OCI-LY7 (cell line): Measurements from ENCODE around the gene ADSS2. TPM values are rescaled to one million over a fixed set of nuclear protein-coding genes. Genes with fewer than 3 reads are reported as not detected.

Experiments used
- BruUV-seq: library from RNA; stranded (reverse); fragments of 400-500 nt; replicated peaks from 2 replicates; lab custom pipeline; 2021; lab: Mats Ljungman, UMichigan
- CTCF ChIA-PET: fragments of 300-600 bp; sonication (Branson Sonifier 250); formaldehyde crosslinking; loops from one replicate; lab custom pipeline; 2022; ENCODE audit warnings: antibody characterized with exemption; ENCODE audit not compliant: unreplicated experiment; lab: Charles Lee
- POLR2A ChIA-PET: fragments of 300-600 bp; sonication (Branson Sonifier 250); formaldehyde crosslinking; loops from one replicate; lab custom pipeline; 2022; ENCODE audit warnings: antibody characterized with exemption; lab: Charles Lee
- DNase-seq: peaks from one replicate; pipeline ENCODE4 v3.0.0-alpha.2; 2015; ENCODE audit warnings: low spot score
- H2AFZ ChIP-seq: fragments of 200-600 bp; sonication (generic), shearing (Covaris generic); 2 replicates; pipeline ENCODE4 v1.6.1; 2014; ENCODE audit warnings: mild to moderate bottlenecking, antibody characterized with exemption, low read length, moderate library complexity
- H3K27ac ChIP-seq: fragments of 200-600 bp; sonication (generic); 2 replicates; pipeline ENCODE4 v1.5.1; 2014; ENCODE audit warnings: mixed run types, low read depth, mild to moderate bottlenecking, moderate library complexity, low read length, inconsistent platforms; ENCODE audit not compliant: poor library complexity, severe bottlenecking
- H3K36me3 ChIP-seq: fragments of 200-600 bp; sonication (generic); 2 replicates; pipeline ENCODE4 v1.6.1; 2014; ENCODE audit warnings: mild to moderate bottlenecking, antibody characterized with exemption, low read length, moderate library complexity, mixed read lengths; ENCODE audit not compliant: insufficient read depth
- H3K4me1 ChIP-seq: fragments of 200-600 bp; sonication (generic); 2 replicates; pipeline ENCODE4 v1.5.1; 2014; ENCODE audit warnings: mild to moderate bottlenecking, low read length; ENCODE audit not compliant: insufficient read depth, poor library complexity, severe bottlenecking
- H3K4me2 ChIP-seq: fragments of 200-600 bp; sonication (generic); 2 replicates; pipeline ENCODE4 v1.6.1; 2014; ENCODE audit warnings: mild to moderate bottlenecking, low read length
- H3K4me3 ChIP-seq: fragments of 200-600 bp; sonication (generic); 2 replicates; pipeline ENCODE4 v1.5.1; 2014; ENCODE audit warnings: mild to moderate bottlenecking, low read depth, low read length; ENCODE audit not compliant: poor library complexity, severe bottlenecking
- H3K79me2 ChIP-seq: fragments of 200-600 bp; sonication (generic); 2 replicates; pipeline ENCODE4 v1.6.1; 2016; ENCODE audit warnings: low read depth, mild to moderate bottlenecking, low read length, moderate library complexity, mixed read lengths; ENCODE audit not compliant: insufficient read depth
- H3K9me2 ChIP-seq: fragments of 200-600 bp; sonication (generic); 2 replicates; pipeline ENCODE4 v1.6.1; 2016; ENCODE audit warnings: mild to moderate bottlenecking, low read length, mixed read lengths; ENCODE audit not compliant: insufficient read depth
- H3K9me3 ChIP-seq: fragments of 200-600 bp; sonication (generic); 2 replicates; pipeline ENCODE4 v1.6.1; 2014; ENCODE audit warnings: mild to moderate bottlenecking, mixed run types, low read length, mixed read lengths
- H4K20me1 ChIP-seq: fragments of 200-600 bp; sonication (generic); 2 replicates; pipeline ENCODE4 v1.6.1; 2014; ENCODE audit warnings: mild to moderate bottlenecking, antibody characterized with exemption, low read length, moderate library complexity, mixed read lengths; ENCODE audit not compliant: insufficient read depth
- CTCF ChIP-seq: fragments of 200-600 bp; sonication (generic); conservative IDR thresholded peaks from 2 replicates; pipeline ENCODE4 v1.5.1; 2014; ENCODE audit warnings: mild to moderate bottlenecking, antibody characterized with exemption, low read length, moderate library complexity, mixed read lengths
- EZH2phosphoT487 ChIP-seq: fragments of 200-600 bp; sonication (generic); IDR thresholded peaks from 2 replicates; pipeline ENCODE4 v1.6.1; 2018; ENCODE audit warnings: low read depth, borderline replicate concordance, mild to moderate bottlenecking, mixed run types, antibody characterized with exemption, low read length, moderate library complexity, mixed read lengths
- intact Hi-C: fragments of 100-400 bp; cut with micrococcal nuclease; formaldehyde crosslinking; loops from one replicate; pipeline ENCODE4 v1.10.0; 2022; ENCODE audit not compliant: unreplicated experiment
- total RNA-seq, 2 experiments: library from RNA; depleted of rRNA in 1 of 2; stranded (reverse); fragments of >200 nt in 1 of 2; shearing (Covaris generic) in 1 of 2; gene quantifications; 2 replicates each; pipeline ENCODE4 v1.2.3, GENCODE V29; 2014 to 2022

ADSS2 gene
- total RNA-seq, 2 experiments from 2014 or later, result 35.2 to 54.6 TPM

GRCh38 chr1:244397131-244397530 is 54.6 kb downstream of the ADSS2 start:
- Histone ChIP-seq H3K9me2 (no peaks in the 10 kb centered on the region; the same call in 1 of the 2 replicates), H3K79me2 (no peaks in the 10 kb centered on the region), H3K36me3 (peaks cover 15% of the 10 kb centered on the region), H3K27ac (no peak overlapping the region), H2AFZ (no peak overlapping the region), H3K4me1 (no peaks in the 10 kb centered on the region), H4K20me1 (no peaks in the 10 kb centered on the region), H3K4me2 (no peak overlapping the region), H3K4me3 (no peak overlapping the region), H3K9me3 (0 out of 2 replicates have a peak, but pooled peaks cover 4% of the 10 kb centered on the region)
- no peak for DNase-seq
- intact Hi-C loops, result no loop called here
- ChIA-PET CTCF (no interaction called here), POLR2A (no interaction called here)
- TF ChIP-seq EZH2phosphoT487, result no peak
- no peak for TF ChIP-seq CTCF
- BruUV-seq, result no TSS peak

GRCh38 chr1:244395965-244396364 is 55.7 kb downstream of the ADSS2 start:
- peaks cover 3% of the 10 kb centered on the region for H3K36me3 ChIP-seq
- H3K9me2 ChIP-seq, result no peaks in the 10 kb centered on the region; the same call in 1 of the 2 replicates
- no peaks in the 10 kb centered on the region for H3K9me3 ChIP-seq
- H3K79me2 ChIP-seq, result no peaks in the 10 kb centered on the region
- H2AFZ ChIP-seq, result no peak overlapping the region
- TF ChIP-seq EZH2phosphoT487 (no peak), CTCF (no peak)
- H4K20me1 ChIP-seq, result no peaks in the 10 kb centered on the region
- H3K4me3 ChIP-seq, result no peak overlapping the region
- no peaks in the 10 kb centered on the region for H3K4me1 ChIP-seq
- no peak overlapping the region for H3K27ac ChIP-seq
- H3K4me2 ChIP-seq, result no peak overlapping the region
- DNase-seq, result no peak
- intact Hi-C loops, result no loop called here
- no TSS peak for BruUV-seq
- CTCF ChIA-PET, result no interaction called here
- POLR2A ChIA-PET, result no interaction called here

- no peaks in the 10 kb centered on the region for H3K9me3 ChIP-seq
- no peak overlapping the region for H3K4me2 ChIP-seq
- no peaks in the 10 kb centered on the region for H3K79me2 ChIP-seq
- no peaks in the 10 kb centered on the region for H3K9me2 ChIP-seq
- intact Hi-C loops, result no loop called here
- no peak overlapping the region for H3K27ac ChIP-seq
- H3K36me3 ChIP-seq, result no peaks in the 10 kb centered on the region
- ChIA-PET CTCF (no interaction called here), POLR2A (no interaction called here)
- no TSS peak for BruUV-seq
- TF ChIP-seq EZH2phosphoT487, result no peak
- TF ChIP-seq CTCF, result no peak
- no peak overlapping the region for H3K4me3 ChIP-seq
- no peak overlapping the region for H2AFZ ChIP-seq
- H3K4me1 ChIP-seq, result no peaks in the 10 kb centered on the region
- DNase-seq, result no peak
- H4K20me1 ChIP-seq, result no peaks in the 10 kb centered on the region
Measured at GRCh38 chr1:244394826-244395765, 56.6 kb downstream of the ADSS2 start.
